ENCODE data around the gene UXS1.

Gene UXS1

DNA sequence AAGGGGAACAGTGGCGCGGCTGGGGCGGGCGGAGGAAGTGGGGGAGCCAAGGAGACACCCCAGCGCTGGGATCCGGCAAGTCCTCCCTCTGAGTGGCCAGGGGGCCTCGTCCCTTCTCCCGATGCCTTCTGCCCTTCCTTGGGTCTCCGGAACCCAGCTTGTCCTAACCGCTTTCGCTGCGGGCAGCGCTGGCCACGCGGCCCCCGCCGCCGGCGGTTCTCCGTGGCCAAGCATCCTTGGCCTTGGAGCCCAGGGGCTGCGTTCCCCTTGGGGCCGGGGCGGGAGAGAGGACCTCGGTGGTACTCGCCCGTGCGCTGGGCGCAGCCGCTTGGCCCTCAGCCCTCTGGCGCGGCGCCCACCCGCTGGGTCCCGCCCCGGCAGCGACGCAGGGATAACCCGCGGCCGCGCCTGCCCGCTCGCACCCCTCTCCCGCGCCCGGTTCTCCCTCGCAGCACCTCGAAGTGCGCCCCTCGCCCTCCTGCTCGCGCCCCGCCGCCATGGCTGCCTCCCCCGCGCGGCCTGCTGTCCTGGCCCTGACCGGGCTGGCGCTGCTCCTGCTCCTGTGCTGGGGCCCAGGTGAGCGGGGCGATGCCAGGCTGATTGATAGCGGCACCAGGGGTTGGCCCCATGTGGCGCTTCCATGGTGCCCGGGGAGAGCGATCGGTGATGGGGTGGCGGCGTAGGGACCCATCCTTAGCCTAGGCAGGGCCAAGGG, 128.7 kb downstream of the UXS1 start:
- DNase-seq (ENCODE audit: extremely low spot score) = no peak
- POLR2A ChIA-PET = no interaction called here
- TF ChIP-seq ARNT (IDR thresholded peaks at IDR 0.05) (no peak), CTBP1 (IDR thresholded peaks at IDR 0.05; ENCODE audit: borderline replicate concordance) (no peak), FOXM1 (IDR thresholded peaks at IDR 0.05; ENCODE audit: borderline replicate concordance) (no peak)
- CTCF ChIA-PET = no interaction called here

GRCh38 chr2:106063181-106063580, 130.9 kb downstream of the UXS1 start:
- CTCF ChIA-PET = no interaction called here
- TF ChIP-seq CTBP1 (IDR thresholded peaks at IDR 0.05; ENCODE audit: borderline replicate concordance) (no peak), SP1 (IDR thresholded peaks at IDR 0.05) (no peak), ZNF384 (IDR thresholded peaks at IDR 0.05) (no peak), FOXK2 (IDR thresholded peaks at IDR 0.05) (no peak), ARNT (IDR thresholded peaks at IDR 0.05) (no peak), FOXA1 (IDR thresholded peaks at IDR 0.05) (no peak), HDGF (IDR thresholded peaks at IDR 0.05; ENCODE audit: borderline replicate concordance) (no peak), L3MBTL2 (conservative IDR thresholded peaks at IDR 0.05) (no peak), NFRKB (IDR thresholded peaks at IDR 0.05) (no peak), SUZ12 (IDR thresholded peaks at IDR 0.05) (no peak), ELF4 (IDR thresholded peaks at IDR 0.05) (no peak), TARDBP (IDR thresholded peaks at IDR 0.05) (no peak), FOXM1 (IDR thresholded peaks at IDR 0.05; ENCODE audit: borderline replicate concordance) (no peak), LEF1 (IDR thresholded peaks at IDR 0.05; ENCODE audit: borderline replicate concordance) (no peak), BHLHE40 (IDR thresholded peaks at IDR 0.05; ENCODE audit: borderline replicate concordance) (no peak)
- TF ChIP-seq, protein P1, sequence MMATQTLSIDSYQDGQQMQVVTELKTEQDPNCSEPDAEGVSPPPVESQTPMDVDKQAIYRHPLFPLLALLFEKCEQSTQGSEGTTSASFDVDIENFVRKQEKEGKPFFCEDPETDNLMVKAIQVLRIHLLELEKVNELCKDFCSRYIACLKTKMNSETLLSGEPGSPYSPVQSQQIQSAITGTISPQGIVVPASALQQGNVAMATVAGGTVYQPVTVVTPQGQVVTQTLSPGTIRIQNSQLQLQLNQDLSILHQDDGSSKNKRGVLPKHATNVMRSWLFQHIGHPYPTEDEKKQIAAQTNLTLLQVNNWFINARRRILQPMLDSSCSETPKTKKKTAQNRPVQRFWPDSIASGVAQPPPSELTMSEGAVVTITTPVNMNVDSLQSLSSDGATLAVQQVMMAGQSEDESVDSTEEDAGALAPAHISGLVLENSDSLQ (IDR thresholded peaks at IDR 0.05) = no peak
- no peak for DNase-seq (ENCODE audit: extremely low spot score)
- POLR2A ChIA-PET = no interaction called here

- ChIA-PET POLR2A (no interaction called here), CTCF (no interaction called here)
- no peak for TF ChIP-seq TARDBP (IDR thresholded peaks at IDR 0.05)
- no peak for TF ChIP-seq FOXA1 (IDR thresholded peaks at IDR 0.05)
- no peak for TF ChIP-seq LEF1 (IDR thresholded peaks at IDR 0.05; ENCODE audit: borderline replicate concordance)
- no peak for TF ChIP-seq ZNF384 (IDR thresholded peaks at IDR 0.05)
- TF ChIP-seq BHLHE40 (IDR thresholded peaks at IDR 0.05; ENCODE audit: borderline replicate concordance) = no peak
- no peak for TF ChIP-seq L3MBTL2 (conservative IDR thresholded peaks at IDR 0.05)
- TF ChIP-seq ARNT (IDR thresholded peaks at IDR 0.05) = no peak
- TF ChIP-seq CTBP1 (IDR thresholded peaks at IDR 0.05; ENCODE audit: borderline replicate concordance) = no peak
- no peak for DNase-seq (ENCODE audit: extremely low spot score)
These were observed 131.5 kb downstream of the UXS1 start for GRCh38 chr2:106062627-106063026.

DNA sequence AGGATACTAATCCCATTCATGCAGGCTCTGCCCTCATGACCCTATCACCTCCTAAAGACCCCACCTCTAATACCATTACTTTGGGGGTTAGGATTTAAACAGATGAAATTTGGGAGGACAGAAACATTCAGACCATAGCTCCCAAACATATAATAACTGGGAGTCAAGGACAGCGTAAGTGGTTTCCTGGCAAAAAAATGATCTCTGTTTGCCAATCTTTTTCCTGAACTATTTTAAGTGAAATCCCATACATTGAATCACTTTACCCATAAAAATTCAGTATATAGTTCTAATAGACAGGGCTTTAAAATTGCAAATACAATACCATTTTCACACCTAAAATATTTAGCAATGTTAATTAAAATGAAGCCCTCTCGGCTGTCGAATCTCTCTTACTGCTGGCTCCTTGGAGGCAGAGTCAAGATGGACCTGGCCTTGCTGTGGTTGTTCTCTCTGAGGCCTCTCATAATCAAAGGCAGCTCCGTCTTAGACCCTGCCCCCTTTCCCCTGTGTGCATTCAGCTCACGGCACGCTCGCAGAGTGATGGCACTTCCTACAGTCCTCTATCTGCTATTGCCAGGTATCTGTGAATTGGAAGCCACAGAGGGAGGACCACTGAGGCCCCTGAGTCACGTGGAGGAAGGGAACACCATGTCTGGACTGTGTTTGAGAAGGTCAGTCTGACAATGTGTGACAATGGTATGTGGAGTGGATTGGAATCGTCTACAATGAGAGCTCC, 132.3 kb downstream of the UXS1 start:
- no peak for DNase-seq (ENCODE audit: extremely low spot score)
- no peak for TF ChIP-seq ELF4 (IDR thresholded peaks at IDR 0.05)
- no peak for TF ChIP-seq SP1 (IDR thresholded peaks at IDR 0.05)
- ChIA-PET POLR2A (no interaction called here), CTCF (no interaction called here)

DNA sequence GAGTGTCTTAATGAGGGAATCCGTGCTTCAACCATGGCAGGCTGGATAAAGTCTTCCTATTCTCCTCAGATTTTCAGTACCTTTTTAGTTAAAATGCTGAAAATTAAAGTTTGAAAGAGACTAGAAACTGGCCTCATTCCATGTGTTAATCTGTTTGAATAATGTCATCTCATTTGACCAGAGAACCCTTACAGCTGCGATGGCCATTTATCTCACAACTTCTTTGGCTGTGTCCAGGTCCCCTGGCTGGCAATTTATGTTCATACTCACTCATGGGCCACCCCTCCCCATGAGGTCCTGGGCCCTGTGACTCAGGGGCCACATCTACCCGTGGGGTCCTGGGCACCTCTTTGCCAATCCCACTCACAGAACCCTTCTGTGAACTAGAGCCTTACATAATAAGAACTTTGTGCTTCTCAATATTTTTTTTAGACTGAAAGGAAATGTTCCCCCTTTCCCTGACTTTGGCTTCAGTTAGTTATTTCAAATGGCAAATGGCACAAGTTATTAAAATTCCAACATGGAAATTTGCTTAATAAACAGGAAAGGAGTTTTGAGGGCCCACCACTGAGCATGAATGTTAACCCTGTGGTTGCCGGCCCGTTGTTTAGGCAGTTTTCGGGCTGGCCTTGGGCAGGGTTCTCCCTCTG, 134.6 kb downstream of the UXS1 start:
- no peak for DNase-seq (ENCODE audit: extremely low spot score)
- POLR2A ChIA-PET = no interaction called here
- no peak for TF ChIP-seq FOXK2 (IDR thresholded peaks at IDR 0.05)
- no peak for TF ChIP-seq L3MBTL2 (conservative IDR thresholded peaks at IDR 0.05)
- TF ChIP-seq ARNT (IDR thresholded peaks at IDR 0.05) = no peak
- TF ChIP-seq ZNF384 (IDR thresholded peaks at IDR 0.05) = no peak
- TF ChIP-seq SUZ12 (IDR thresholded peaks at IDR 0.05) = no peak
- no peak for TF ChIP-seq FOXA1 (IDR thresholded peaks at IDR 0.05)
- no peak for TF ChIP-seq NFRKB (IDR thresholded peaks at IDR 0.05)
- no peak for TF ChIP-seq CTBP1 (IDR thresholded peaks at IDR 0.05; ENCODE audit: borderline replicate concordance)
- no peak for TF ChIP-seq LEF1 (IDR thresholded peaks at IDR 0.05; ENCODE audit: borderline replicate concordance)
- no peak for TF ChIP-seq BHLHE40 (IDR thresholded peaks at IDR 0.05; ENCODE audit: borderline replicate concordance)
- TF ChIP-seq FOXM1 (IDR thresholded peaks at IDR 0.05; ENCODE audit: borderline replicate concordance) = no peak
- TF ChIP-seq TARDBP (IDR thresholded peaks at IDR 0.05) = no peak
- TF ChIP-seq, protein P1 (IDR thresholded peaks at IDR 0.05) = no peak
- no peak for TF ChIP-seq ELF4 (IDR thresholded peaks at IDR 0.05)
- TF ChIP-seq HDGF (IDR thresholded peaks at IDR 0.05; ENCODE audit: borderline replicate concordance) = no peak
- no peak for TF ChIP-seq SP1 (IDR thresholded peaks at IDR 0.05)
- CTCF ChIA-PET = no interaction called here

DNA sequence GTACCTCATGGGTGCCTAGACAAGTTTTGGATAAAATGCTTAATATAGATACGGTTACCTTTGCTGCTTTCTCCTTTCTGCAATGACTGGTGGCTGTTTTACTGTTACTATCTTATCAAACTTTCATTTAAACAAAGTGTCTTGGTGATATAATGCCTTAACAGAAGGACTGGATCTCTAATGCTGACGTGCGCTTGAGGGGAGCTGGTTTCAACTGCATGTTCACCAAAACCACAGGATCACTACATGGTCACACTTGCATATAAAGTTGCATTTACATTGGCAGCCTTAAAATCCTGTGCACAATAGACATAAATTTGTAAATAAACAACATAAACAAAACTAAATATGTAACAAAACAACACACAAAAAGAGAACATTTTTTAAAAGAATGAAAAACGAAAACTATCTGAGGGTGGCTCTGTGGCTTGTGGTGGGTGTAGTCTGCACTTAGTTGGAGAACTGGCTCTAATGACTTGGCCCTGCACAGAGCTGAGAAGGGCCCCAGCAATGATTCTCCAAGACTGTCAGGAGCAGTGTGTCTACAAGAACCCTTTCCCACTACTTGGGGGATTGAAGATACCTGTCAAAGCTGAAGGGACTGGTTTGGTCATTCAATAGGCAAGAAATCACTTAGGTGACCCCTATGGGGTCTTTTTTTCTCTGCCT, 135.5 kb downstream of the UXS1 start:
- ChIA-PET CTCF (no interaction called here), POLR2A (no interaction called here)
- TF ChIP-seq FOXM1 (IDR thresholded peaks at IDR 0.05; ENCODE audit: borderline replicate concordance) (no peak), NFRKB (IDR thresholded peaks at IDR 0.05) (no peak), LEF1 (IDR thresholded peaks at IDR 0.05; ENCODE audit: borderline replicate concordance) (no peak), ZNF384 (IDR thresholded peaks at IDR 0.05) (no peak), TARDBP (IDR thresholded peaks at IDR 0.05) (no peak), ELF4 (IDR thresholded peaks at IDR 0.05) (no peak), HDGF (IDR thresholded peaks at IDR 0.05; ENCODE audit: borderline replicate concordance) (no peak), SUZ12 (IDR thresholded peaks at IDR 0.05) (no peak), SP1 (IDR thresholded peaks at IDR 0.05) (no peak), FOXA1 (IDR thresholded peaks at IDR 0.05) (no peak), L3MBTL2 (conservative IDR thresholded peaks at IDR 0.05) (no peak), CTBP1 (IDR thresholded peaks at IDR 0.05; ENCODE audit: borderline replicate concordance) (no peak), BHLHE40 (IDR thresholded peaks at IDR 0.05; ENCODE audit: borderline replicate concordance) (no peak), ARNT (IDR thresholded peaks at IDR 0.05) (no peak), FOXK2 (IDR thresholded peaks at IDR 0.05) (no peak)
- TF ChIP-seq, protein P1 (IDR thresholded peaks at IDR 0.05) = no peak
- no peak for DNase-seq (ENCODE audit: extremely low spot score)

Measured in HEK293T (cell line).